Caco-2 (cell line): Measurements from ENCODE around the gene IFI30. TPM values are rescaled to one million over a fixed set of nuclear protein-coding genes. Genes with fewer than 3 reads are reported as not detected.

ENCODE experiments used
- Bru-seq: library from RNA; stranded (reverse); fragments of 400-500 nt; gene quantifications from one replicate; lab custom pipeline; 2021; lab: Mats Ljungman, UMichigan
- BruChase-seq, 2 experiments: library from RNA; stranded (reverse); fragments of 400-500 nt; gene quantifications; one replicate each; lab custom pipeline; 2021; lab: Mats Ljungman, UMichigan
- BruUV-seq: library from RNA; stranded (reverse); fragments of 400-500 nt; replicated peaks from 2 replicates; lab custom pipeline; 2021; lab: Mats Ljungman, UMichigan
- CTCF ChIA-PET: fragments of 300-600 bp; sonication (Branson Sonifier 250); formaldehyde crosslinking; loops from one replicate; lab custom pipeline; 2022; ENCODE audit warnings: antibody characterized with exemption; lab: Charles Lee
- POLR2A ChIA-PET: fragments of 300-600 bp; sonication (Branson Sonifier 250); formaldehyde crosslinking; loops from one replicate; lab custom pipeline; 2022; ENCODE audit warnings: antibody characterized with exemption; lab: Charles Lee
- DNase-seq, 2 experiments: peaks; one replicate each; pipeline versions ENCODE4 v3.0.0 to v3.0.0-alpha.2; 2020 to 2022
- H3K27me3 ChIP-seq: replicated peaks from 2 replicates; pipeline ENCODE4 v1.6.0; 2011; ENCODE audit warnings: low read length; ENCODE audit not compliant: control insufficient read depth, insufficient read depth
- H3K36me3 ChIP-seq: 2 replicates; pipeline ENCODE4 v1.5.1; 2011; ENCODE audit warnings: low read length; ENCODE audit not compliant: control insufficient read depth, insufficient read depth
- H3K4me1 ChIP-seq: fragments of 250-450 bp; sonication (Bioruptor Pico); 2 replicates; pipeline ENCODE4 v1.5.1; 2020; ENCODE audit warnings: mild to moderate bottlenecking
- H3K4me3 ChIP-seq: 2 replicates; pipeline ENCODE4 v1.5.1; 2011; ENCODE audit warnings: low read depth, mild to moderate bottlenecking, control low read depth, low read length
- H3K9me3 ChIP-seq: fragments of 250-450 bp; sonication (Bioruptor Pico); 2 replicates; pipeline ENCODE4 v1.5.1; 2020; ENCODE audit warnings: mild to moderate bottlenecking, moderate library complexity
- H3K27ac Mint-ChIP-seq: one replicate; pipeline ENCODE4 v1.8.0; 2022; ENCODE audit warnings: mixed read lengths; ENCODE audit not compliant: unreplicated experiment
- H3K27me3 Mint-ChIP-seq: one replicate; pipeline ENCODE4 v1.8.0; 2022; ENCODE audit warnings: mixed read lengths; ENCODE audit not compliant: insufficient read depth, unreplicated experiment
- H3K36me3 Mint-ChIP-seq: one replicate; pipeline ENCODE4 v1.8.0; 2022; ENCODE audit warnings: mild to moderate bottlenecking, mixed read lengths; ENCODE audit not compliant: insufficient read depth, unreplicated experiment
- H3K4me1 Mint-ChIP-seq: one replicate; pipeline ENCODE4 v1.8.0; 2022; ENCODE audit warnings: low read depth, mixed read lengths; ENCODE audit not compliant: unreplicated experiment
- H3K4me3 Mint-ChIP-seq: one replicate; pipeline ENCODE4 v1.8.0; 2022; ENCODE audit warnings: mild to moderate bottlenecking, moderate library complexity, mixed read lengths; ENCODE audit not compliant: unreplicated experiment
- H3K9me3 Mint-ChIP-seq: one replicate; pipeline ENCODE4 v1.8.0; 2022; ENCODE audit warnings: mixed read lengths; ENCODE audit not compliant: unreplicated experiment
- intact Hi-C: fragments of 100-400 bp; cut with micrococcal nuclease; formaldehyde crosslinking; loops from one replicate; pipeline ENCODE4 v1.10.0; 2022; ENCODE audit not compliant: unreplicated experiment
- long read RNA-seq: library from polyadenylated mRNA; stranded (forward); transcript quantifications from one replicate; pipeline ENCODE4 v2.0.0, GENCODE V29; 2022
- total RNA-seq: library from RNA; stranded (reverse); gene quantifications from 2 replicates; pipeline ENCODE4 v1.2.3, GENCODE V29; 2022
- TF ChIP-seq, protein P1 (sequence below), 2 experiments: fragments of 200-600 bp in 1 of 2; IDR thresholded peaks; 1 replicate in 1 of 2; 2 replicates in 1 of 2; pipeline versions ENCODE4 v1.5.1 to v1.8.0; 2011 to 2022; ENCODE audit warnings: antibody characterized with exemption in 1 of 2, control low read depth in 1 of 2, inconsistent platforms in 1 of 2, low read depth in 1 of 2, low read length in 1 of 2, mild to moderate bottlenecking in 1 of 2, moderate library complexity in 1 of 2; ENCODE audit not compliant: insufficient read depth in 1 of 2, severe bottlenecking in 1 of 2, unreplicated experiment in 1 of 2

Gene IFI30
- total RNA-seq: 38.3 and 39.6 TPM in 2 replicates
- Bru-seq, nascent RNA: not detected
- percentile 36 among the genes with signal in this experiment for BruChase-seq, experiment 1, labeled RNA remaining after a 2-hour chase
- BruChase-seq, experiment 2, labeled RNA remaining after a 6-hour chase: not detected
- long read RNA-seq, transcript IFI30-201 (7 exons, 1,134 nt): major isoform, 37 of 40 reads
- long read RNA-seq, partial matches to known transcripts: 3 of 40 reads
- long read RNA-seq, other reads (novel, unspliced or antisense): 0 of 40 reads

- H3K9me3 ChIP-seq: no peaks in the 10 kb centered on the region
- ChIA-PET CTCF (interaction anchor here (1.5 kb wide), 1 partner anchor 61 kb away, joined by 4 read pairs; no protein-coding TSS in a partner anchor), POLR2A (interaction anchor here (0.5 kb wide), 1 partner anchor 68 kb away, joined by 5 read pairs; no protein-coding TSS in a partner anchor)
- TF ChIP-seq, protein P1, sequence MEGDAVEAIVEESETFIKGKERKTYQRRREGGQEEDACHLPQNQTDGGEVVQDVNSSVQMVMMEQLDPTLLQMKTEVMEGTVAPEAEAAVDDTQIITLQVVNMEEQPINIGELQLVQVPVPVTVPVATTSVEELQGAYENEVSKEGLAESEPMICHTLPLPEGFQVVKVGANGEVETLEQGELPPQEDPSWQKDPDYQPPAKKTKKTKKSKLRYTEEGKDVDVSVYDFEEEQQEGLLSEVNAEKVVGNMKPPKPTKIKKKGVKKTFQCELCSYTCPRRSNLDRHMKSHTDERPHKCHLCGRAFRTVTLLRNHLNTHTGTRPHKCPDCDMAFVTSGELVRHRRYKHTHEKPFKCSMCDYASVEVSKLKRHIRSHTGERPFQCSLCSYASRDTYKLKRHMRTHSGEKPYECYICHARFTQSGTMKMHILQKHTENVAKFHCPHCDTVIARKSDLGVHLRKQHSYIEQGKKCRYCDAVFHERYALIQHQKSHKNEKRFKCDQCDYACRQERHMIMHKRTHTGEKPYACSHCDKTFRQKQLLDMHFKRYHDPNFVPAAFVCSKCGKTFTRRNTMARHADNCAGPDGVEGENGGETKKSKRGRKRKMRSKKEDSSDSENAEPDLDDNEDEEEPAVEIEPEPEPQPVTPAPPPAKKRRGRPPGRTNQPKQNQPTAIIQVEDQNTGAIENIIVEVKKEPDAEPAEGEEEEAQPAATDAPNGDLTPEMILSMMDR (IDR thresholded peaks at IDR 0.05; ENCODE audit: insufficient read depth in 1 of 2, low read depth in 1 of 2, low read length in 1 of 2, severe bottlenecking in 1 of 2, unreplicated experiment in 1 of 2): no peak
- peak within 1 kb of the TSS; percentile 67 for H3K4me3 ChIP-seq
- H3K4me1 ChIP-seq: 0 out of 2 replicates have a peak, but pooled peaks cover 4% of the 10 kb centered on the region
- Mint-ChIP-seq H3K27ac (no peak within 1 kb of the TSS), H3K4me1 (no peaks in the 10 kb centered on the region), H3K9me3 (no peaks in the 10 kb centered on the region), H3K4me3 (peak within 1 kb of the TSS; percentile 76), H3K27me3 (no peaks in the 10 kb centered on the region), H3K36me3 (peaks cover 14% of the 10 kb centered on the region)
- BruUV-seq: TSS peak; percentile 37
- peaks cover 1% of the 10 kb centered on the region for H3K36me3 ChIP-seq
- H3K27me3 ChIP-seq: no peaks in the 10 kb centered on the region
- intact Hi-C loops: no loop called here
- peak; percentile 64 to 69 for DNase-seq
These were observed at the start of gene IFI30 for GRCh38 chr19:18173572-18174288. IFI30 (plus strand) TSS chr19:18173813; CDS start chr19:18173842, 29 bp downstream.

DNA sequence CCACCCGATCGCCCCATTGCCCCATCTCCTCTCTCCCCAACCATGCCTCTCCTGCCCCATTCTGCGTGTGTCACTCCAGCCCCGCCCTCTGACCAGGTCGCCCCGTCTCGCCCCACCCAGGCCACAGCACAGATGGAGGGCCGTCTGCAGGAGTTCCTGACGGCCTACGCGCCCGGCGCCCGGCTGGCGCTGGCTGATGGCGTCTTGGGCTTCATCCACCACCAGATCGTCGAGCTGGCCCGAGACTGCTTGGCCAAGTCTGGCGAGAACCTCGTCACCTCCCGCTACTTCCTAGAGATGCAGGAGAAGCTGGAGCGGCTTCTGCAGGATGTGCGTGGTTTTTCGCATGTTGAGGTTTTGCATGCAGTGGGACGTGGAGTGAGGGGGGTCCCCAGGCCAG, 49.8 kb upstream of the IFI30 start:
- no peak for DNase-seq
- no peaks in the 10 kb centered on the region for H3K27me3 ChIP-seq
- H3K4me1 ChIP-seq: no peaks in the 10 kb centered on the region
- Mint-ChIP-seq H3K4me1 (no peaks in the 10 kb centered on the region), H3K36me3 (peaks cover 9% of the 10 kb centered on the region), H3K27me3 (no peaks in the 10 kb centered on the region), H3K4me3 (no peak overlapping the region), H3K27ac (no peak overlapping the region), H3K9me3 (no peaks in the 10 kb centered on the region)
- CTCF ChIA-PET: no interaction called here
- intact Hi-C loops: no loop called here
- POLR2A ChIA-PET: no interaction called here
- no peaks in the 10 kb centered on the region for H3K9me3 ChIP-seq
- no peak overlapping the region for H3K4me3 ChIP-seq
- BruUV-seq: no TSS peak
- no peaks in the 10 kb centered on the region; the same call in 1 of the 2 replicates for H3K36me3 ChIP-seq
- TF ChIP-seq, protein P1 (IDR thresholded peaks at IDR 0.05; ENCODE audit: insufficient read depth in 1 of 2, low read depth in 1 of 2, low read length in 1 of 2, severe bottlenecking in 1 of 2, unreplicated experiment in 1 of 2): no peak

GRCh38 chr19:18126097-18126496, 47.5 kb upstream of the IFI30 start:
- Histone ChIP-seq H3K27me3 (no peaks in the 10 kb centered on the region), H3K4me1 (no peaks in the 10 kb centered on the region), H3K36me3 (no peaks in the 10 kb centered on the region; the same call in 1 of the 2 replicates), H3K9me3 (no peaks in the 10 kb centered on the region), H3K4me3 (no peak overlapping the region)
- no peaks in the 10 kb centered on the region for H3K27me3 Mint-ChIP-seq
- no TSS peak for BruUV-seq
- H3K36me3 Mint-ChIP-seq: peaks cover 9% of the 10 kb centered on the region
- CTCF ChIA-PET: no interaction called here
- no peaks in the 10 kb centered on the region for H3K9me3 Mint-ChIP-seq
- intact Hi-C loops: no loop called here
- POLR2A ChIA-PET: no interaction called here
- H3K4me1 Mint-ChIP-seq: no peaks in the 10 kb centered on the region
- no peak for DNase-seq
- TF ChIP-seq, protein P1 (IDR thresholded peaks at IDR 0.05; ENCODE audit: insufficient read depth in 1 of 2, low read depth in 1 of 2, low read length in 1 of 2, severe bottlenecking in 1 of 2, unreplicated experiment in 1 of 2): no peak
- no peak overlapping the region for H3K4me3 Mint-ChIP-seq
- H3K27ac Mint-ChIP-seq: no peak overlapping the region
